HAP-1 (cell line): Measurements from ENCODE around the gene MTURN.
"Not testable (repeated sequence)": the region's sequence is repeated elsewhere in the genome, so short reads cannot be mapped to it uniquely, and the experiment has no call there.

Experiments used
- DNase-seq, 2 experiments: peaks; one replicate each; pipeline ENCODE4 v3.0.0-alpha.2; 2016 to 2020; ENCODE audit warnings: low spot score in 2 of 2
- H3K27me3 ChIP-seq: fragments of 250-450 bp; sonication (Bioruptor Pico); 2 replicates; pipeline ENCODE4 v1.5.1; 2020; ENCODE audit warnings: low read depth, mild to moderate bottlenecking, moderate library complexity
- H3K36me3 ChIP-seq: fragments of 250-450 bp; sonication (Bioruptor Pico); replicated peaks from 2 replicates; pipeline ENCODE4 v1.5.1; 2020; ENCODE audit warnings: mild to moderate bottlenecking
- H3K4me1 ChIP-seq: fragments of 250-450 bp; sonication (Bioruptor Pico); 2 replicates; pipeline ENCODE4 v1.5.1; 2020; ENCODE audit warnings: mild to moderate bottlenecking
- H3K4me3 ChIP-seq: fragments of 250-450 bp; sonication (Bioruptor Pico); 2 replicates; pipeline ENCODE4 v1.5.1; 2020; ENCODE audit warnings: mild to moderate bottlenecking, moderate library complexity
- H3K9me3 ChIP-seq: fragments of 250-450 bp; sonication (Bioruptor Pico); 2 replicates; pipeline ENCODE4 v1.5.1; 2020; ENCODE audit warnings: mild to moderate bottlenecking, moderate library complexity
- in situ Hi-C: fragments of 300-500 bp; cut with MboI; formaldehyde crosslinking; loops from 3 replicates; pipeline ENCODE4 v1.14.3; 2020; ENCODE audit warnings: low sequenced_read_pairs, inconsistent platforms, mixed read lengths

The MTURN gene

DNA sequence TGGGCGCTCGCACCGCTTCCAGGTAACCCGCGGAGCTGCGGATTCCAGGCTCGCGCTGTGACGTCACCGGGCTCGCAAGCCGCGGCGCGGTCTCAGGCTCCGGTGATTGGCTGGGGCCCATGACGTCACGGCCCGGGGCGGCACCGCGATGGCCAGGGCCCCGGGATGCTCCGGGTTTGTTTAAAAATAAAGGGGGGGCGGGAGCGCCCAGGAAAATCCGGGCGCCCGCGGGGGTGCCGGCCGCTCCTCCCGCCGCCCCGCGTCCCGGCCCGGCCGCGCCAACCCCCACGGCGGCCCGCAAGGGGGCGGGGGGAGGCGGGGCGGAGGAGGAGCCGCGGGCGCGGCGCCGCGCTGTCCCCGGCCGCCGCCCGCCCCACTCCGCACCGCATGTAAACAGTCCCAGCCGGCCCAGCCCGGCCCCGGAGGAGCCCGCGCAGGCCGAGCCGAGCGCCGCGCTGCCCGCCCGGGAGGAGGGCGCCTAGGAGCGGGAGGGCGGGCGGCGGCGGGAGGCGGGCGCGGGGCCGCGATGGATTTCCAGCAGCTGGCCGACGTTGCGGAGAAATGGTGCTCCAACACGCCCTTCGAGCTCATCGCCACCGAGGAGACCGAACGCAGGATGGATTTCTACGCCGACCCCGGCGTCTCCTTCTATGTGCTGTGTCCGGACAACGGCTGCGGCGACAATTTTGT is at the start of gene MTURN:
Gene MTURN, plus strand, starts transcription at position 376 of the 690 bp plus-strand sequence. Its CDS starts 151 bp downstream, at position 527.
- no peaks in the 10 kb centered on the region for H3K36me3 ChIP-seq
- H3K27me3 ChIP-seq: no peaks in the 10 kb centered on the region
- in situ Hi-C loops: no loop called here
- no peaks in the 10 kb centered on the region for H3K9me3 ChIP-seq
- peaks cover 10% of the 10 kb centered on the region; the same call in 1 of the 2 replicates for H3K4me1 ChIP-seq
- DNase-seq: peak; percentile 75 to 88
- H3K4me3 ChIP-seq: peak within 1 kb of the TSS; percentile 72

GRCh38 chr7:30086529-30086928 is 48.3 kb upstream of the MTURN start:
- in situ Hi-C loops: no loop called here

GRCh38 chr7:30087371-30087770 is 47.4 kb upstream of the MTURN start:
- Histone ChIP-seq H3K4me3 (no peak overlapping the region), H3K27me3 (no peaks in the 10 kb centered on the region), H3K4me1 (no peaks in the 10 kb centered on the region), H3K36me3 (no peaks in the 10 kb centered on the region; the same call in 1 of the 2 replicates), H3K9me3 (no peaks in the 10 kb centered on the region)
- DNase-seq: no peak
- in situ Hi-C loops: no loop called here

More at GRCh38 chr7:30086529-30086928, 48.3 kb upstream of the MTURN start:
- H3K9me3 ChIP-seq: no peaks in the 10 kb centered on the region
- no peak overlapping the region for H3K4me3 ChIP-seq
- no peaks in the 10 kb centered on the region for H3K27me3 ChIP-seq
- H3K36me3 ChIP-seq: no peaks in the 10 kb centered on the region; the same call in 1 of the 2 replicates
- no peak for DNase-seq
- H3K4me1 ChIP-seq: no peaks in the 10 kb centered on the region

DNA sequence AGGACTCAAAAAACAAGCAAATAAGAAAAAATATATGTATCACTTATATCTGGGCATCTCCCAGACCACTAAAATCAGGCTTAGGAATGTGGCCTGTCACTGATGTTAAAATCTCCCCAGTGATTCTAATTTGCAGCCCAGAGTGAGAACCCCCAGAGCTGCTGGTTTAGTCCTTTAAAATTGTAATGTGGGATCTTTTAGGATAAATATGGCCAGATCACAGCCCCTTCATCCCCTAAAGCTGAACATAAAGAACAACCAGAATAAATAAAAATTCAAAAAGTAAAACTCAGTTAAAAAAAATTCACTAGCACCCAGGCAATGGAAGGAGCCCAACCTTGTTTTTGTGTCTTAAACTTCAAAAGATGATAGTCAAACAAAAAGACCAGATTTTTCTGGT is 46.4 kb upstream of the MTURN start:
- Histone ChIP-seq H3K27me3 (no peaks in the 10 kb centered on the region), H3K36me3 (no peaks in the 10 kb centered on the region; the same call in 1 of the 2 replicates), H3K4me1 (no peaks in the 10 kb centered on the region), H3K4me3 (no peak overlapping the region), H3K9me3 (no peaks in the 10 kb centered on the region)
- in situ Hi-C loops: no loop called here
- DNase-seq: no peak

GRCh38 chr7:30090111-30090510 is 44.7 kb upstream of the MTURN start:
- Histone ChIP-seq H3K27me3 (no peaks in the 10 kb centered on the region), H3K4me3 (no peak overlapping the region), H3K9me3 (no peaks in the 10 kb centered on the region), H3K4me1 (no peaks in the 10 kb centered on the region), H3K36me3 (no peaks in the 10 kb centered on the region; the same call in 1 of the 2 replicates)
- DNase-seq: no peak
- in situ Hi-C loops: no loop called here

DNA sequence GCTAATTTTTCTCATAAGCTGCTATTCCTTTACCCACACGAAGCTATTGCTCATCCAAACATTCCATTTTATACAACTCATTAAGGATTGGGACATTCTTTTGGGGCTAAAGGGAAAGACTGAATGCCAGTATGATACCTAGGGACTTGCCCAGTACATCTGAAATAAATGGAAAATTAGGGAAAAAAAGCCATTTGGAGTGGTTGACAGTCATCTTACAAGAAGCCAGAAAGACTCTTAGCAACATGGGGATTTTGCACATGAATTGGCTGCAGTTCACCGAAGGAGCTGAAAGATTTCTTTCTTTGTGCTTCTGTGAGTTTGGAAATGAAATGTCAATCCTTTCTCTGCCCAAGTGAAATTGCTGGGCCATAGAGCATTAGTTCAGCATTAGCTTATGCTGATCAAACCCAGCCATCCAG is 43.3 kb upstream of the MTURN start:
- H3K4me1 ChIP-seq: no peaks in the 10 kb centered on the region
- DNase-seq: no peak
- no peaks in the 10 kb centered on the region for H3K36me3 ChIP-seq
- H3K4me3 ChIP-seq: no peak overlapping the region
- in situ Hi-C loops: no loop called here
- no peaks in the 10 kb centered on the region for H3K27me3 ChIP-seq
- H3K9me3 ChIP-seq: no peaks in the 10 kb centered on the region

DNA sequence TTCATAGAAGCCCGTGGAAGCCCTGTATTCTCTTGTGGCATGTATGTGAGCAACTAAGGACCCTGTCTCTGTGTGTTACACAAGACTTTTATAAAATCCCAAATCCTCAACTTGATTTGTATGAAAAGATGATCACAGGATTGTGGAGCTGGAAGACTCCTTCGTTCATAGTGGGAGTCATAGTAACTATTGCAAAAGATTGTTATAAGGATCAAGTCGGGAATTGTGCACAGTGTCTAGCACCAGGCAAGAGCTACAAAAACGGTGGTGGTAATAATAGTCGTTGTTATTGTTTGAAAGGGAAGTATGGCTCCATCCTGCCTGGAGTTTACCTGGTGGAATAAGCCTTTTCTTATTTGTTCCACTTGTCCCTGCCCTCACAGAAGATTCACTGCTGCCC is 42.8 kb upstream of the MTURN start:
- no peaks in the 10 kb centered on the region for H3K4me1 ChIP-seq
- no peak overlapping the region for H3K4me3 ChIP-seq
- no peak for DNase-seq
- no peaks in the 10 kb centered on the region for H3K27me3 ChIP-seq
- no peaks in the 10 kb centered on the region for H3K36me3 ChIP-seq
- no peaks in the 10 kb centered on the region for H3K9me3 ChIP-seq
- in situ Hi-C loops: no loop called here

DNA sequence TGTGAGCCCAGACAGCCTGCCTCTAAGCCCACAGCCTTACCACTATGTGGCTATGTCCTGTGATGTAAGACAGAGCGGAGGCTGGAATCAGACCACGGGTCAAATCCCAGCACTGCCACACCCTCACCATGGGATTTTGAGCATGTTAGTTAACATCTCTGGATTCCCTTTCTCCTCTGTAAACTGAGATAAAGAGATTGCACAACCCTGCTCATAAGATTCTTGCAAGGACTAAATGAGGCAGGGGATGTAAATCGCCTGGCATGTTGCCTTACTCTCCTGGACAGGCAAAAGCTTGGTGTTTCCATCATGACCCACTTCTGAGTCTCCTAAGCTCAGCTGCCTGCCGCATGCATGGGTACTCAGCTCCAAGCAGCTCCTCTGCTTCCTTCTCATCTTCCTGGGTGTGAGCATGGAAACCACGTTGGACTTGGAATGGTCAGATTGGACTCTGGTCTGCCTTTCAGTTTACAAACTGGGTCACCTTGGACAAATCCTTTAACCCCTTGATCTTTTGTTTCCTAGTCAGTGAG is 41.3 kb upstream of the MTURN start:
- Histone ChIP-seq H3K27me3 (no peaks in the 10 kb centered on the region), H3K9me3 (no peaks in the 10 kb centered on the region), H3K36me3 (no peaks in the 10 kb centered on the region), H3K4me3 (no peak overlapping the region), H3K4me1 (no peaks in the 10 kb centered on the region)
- no peak for DNase-seq
- in situ Hi-C loops: no loop called here

DNA sequence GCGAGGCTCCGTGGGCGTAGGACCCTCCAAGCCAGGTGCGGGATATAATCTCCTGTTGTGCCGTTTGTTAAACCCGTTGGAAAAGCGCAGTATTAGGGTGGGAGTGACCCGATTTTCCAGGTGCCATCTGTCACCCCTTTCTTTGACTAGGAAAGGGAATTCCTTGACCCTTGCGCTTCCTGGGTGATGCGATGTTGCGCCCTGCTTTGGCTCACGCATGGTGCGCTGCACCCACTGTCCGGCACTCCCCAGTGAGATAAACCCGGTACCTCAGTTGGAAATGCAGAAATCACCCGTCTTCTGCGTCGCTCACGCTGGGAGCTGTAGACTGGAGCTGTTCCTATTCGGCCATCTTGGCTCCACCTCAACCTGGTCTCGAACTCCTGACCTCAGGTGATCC is 36.2 kb upstream of the MTURN start:
- H3K4me1 ChIP-seq, H3K36me3 ChIP-seq, H3K4me3 ChIP-seq, H3K27me3 ChIP-seq, H3K9me3 ChIP-seq, in situ Hi-C loops, DNase-seq: not testable (repeated sequence)

- H3K27me3 ChIP-seq: no peaks in the 10 kb centered on the region
- no peaks in the 10 kb centered on the region for H3K4me1 ChIP-seq
- no peak for DNase-seq
- H3K9me3 ChIP-seq: no peaks in the 10 kb centered on the region
- H3K36me3 ChIP-seq: no peaks in the 10 kb centered on the region
- in situ Hi-C loops: no loop called here
- H3K4me3 ChIP-seq: no peak overlapping the region
These were observed 32.5 kb upstream of the MTURN start for GRCh38 chr7:30102281-30102680.

DNA sequence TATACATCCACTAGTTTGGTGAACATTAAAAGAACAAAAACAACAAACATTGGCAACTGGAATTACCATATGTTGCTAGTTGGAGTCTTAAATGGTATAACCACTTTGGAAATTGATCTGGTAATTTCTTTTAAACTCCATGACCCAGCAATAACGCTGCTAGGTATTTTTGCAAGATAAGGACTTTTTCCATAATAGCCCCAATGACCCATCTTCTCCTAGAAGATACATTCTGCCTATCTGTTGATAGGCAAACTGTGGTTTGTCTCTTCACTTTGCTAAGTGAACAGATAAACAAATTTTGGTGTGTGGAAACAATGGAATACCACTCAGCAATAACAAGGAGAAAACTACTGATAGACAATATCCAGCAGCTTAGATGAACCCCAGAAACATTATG is 30.6 kb upstream of the MTURN start:
- DNase-seq: no peak
- Histone ChIP-seq H3K9me3 (no peaks in the 10 kb centered on the region), H3K4me3 (no peak overlapping the region), H3K4me1 (no peaks in the 10 kb centered on the region), H3K36me3 (no peaks in the 10 kb centered on the region), H3K27me3 (no peaks in the 10 kb centered on the region)
- in situ Hi-C loops: no loop called here

DNA sequence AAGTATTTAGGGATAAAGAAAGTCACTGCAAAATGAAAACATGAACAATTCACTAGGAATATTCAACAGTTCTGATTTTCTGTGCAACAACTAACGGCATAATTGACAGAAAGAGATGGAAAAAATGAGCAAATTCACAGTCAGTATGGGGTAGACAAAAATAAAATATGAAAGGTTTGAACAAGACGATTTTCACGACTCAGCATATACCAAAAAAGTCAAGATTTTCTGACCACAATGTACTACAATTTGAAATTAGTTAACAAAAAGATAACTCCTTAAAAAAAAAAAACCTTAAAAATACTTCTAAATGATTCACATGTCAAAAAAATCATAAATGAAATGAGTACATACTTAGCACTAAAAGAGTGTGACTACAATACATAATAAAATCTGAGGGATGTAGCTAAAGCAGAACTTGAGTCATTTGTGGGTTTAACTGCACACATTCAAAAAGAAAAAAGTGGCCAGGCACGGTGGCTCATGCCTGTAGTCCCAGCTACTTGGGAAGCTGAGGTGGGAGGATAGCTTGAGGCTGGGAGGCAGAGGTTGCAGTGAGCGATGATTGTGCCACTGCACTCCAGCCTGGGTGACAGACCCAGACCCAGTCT is 22.6 kb upstream of the MTURN start:
- in situ Hi-C loops: no loop called here
- H3K9me3 ChIP-seq: 0 out of 2 replicates have a peak, but pooled peaks cover 7% of the 10 kb centered on the region
- no peaks in the 10 kb centered on the region for H3K36me3 ChIP-seq
- H3K4me3 ChIP-seq: no peak overlapping the region
- DNase-seq: no peak
- H3K4me1 ChIP-seq: no peaks in the 10 kb centered on the region
- H3K27me3 ChIP-seq: no peaks in the 10 kb centered on the region

DNA sequence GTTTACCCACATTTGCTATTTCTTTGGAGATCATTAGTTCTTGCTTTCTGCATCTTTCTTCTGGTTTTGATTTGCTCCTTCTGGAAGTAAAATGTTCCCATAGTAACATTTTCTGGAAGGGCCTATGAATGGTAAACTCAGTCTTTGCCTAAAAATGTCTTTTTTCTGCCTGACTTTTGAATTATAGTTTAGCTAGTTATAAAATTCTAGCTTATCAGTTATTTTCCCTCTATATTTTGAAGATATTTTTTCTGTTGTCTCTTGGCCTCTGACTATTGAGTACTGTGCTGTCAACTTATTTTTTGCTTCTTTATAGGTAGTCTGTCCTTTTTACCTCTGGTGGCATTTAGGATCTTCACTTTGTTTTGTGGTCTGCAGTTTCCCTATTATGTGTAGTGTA is 21.6 kb upstream of the MTURN start:
- in situ Hi-C loops: no loop called here
- Histone ChIP-seq H3K4me3 (no peak overlapping the region), H3K27me3 (no peaks in the 10 kb centered on the region)

DNA sequence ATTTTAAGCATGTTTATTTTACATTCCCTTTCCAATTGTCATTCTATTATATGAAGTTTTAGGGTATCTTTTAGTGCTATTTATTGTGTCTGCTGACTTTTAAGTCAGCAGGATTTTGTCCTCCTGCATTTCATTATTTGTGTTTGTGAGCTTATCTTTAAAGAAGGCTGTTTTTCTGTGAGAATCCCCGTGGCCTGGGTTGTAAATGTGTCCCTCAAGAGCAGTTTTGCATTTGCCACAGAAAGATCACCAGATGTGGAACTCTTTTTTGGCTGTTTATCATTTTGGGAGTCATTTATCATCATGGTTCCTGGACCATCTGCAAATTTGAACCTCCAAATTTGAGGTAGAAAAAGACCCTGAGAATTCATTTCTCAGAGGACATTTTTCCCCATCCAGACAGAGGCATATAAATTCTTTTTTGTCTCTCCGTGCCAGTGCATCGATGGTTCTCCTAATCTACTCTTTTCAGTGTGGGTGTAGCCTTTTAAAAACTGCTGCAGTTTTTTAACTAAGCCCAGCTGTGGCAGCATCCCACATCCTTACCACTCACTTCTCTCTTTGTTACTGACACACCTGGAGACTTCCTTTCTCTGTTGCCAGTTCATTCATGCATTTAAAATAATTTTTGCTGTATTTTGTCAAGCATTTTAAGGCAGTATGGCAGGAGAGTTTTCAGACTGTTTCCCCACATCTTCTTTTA is 20.1 kb upstream of the MTURN start:
- no peaks in the 10 kb centered on the region for H3K4me1 ChIP-seq
- DNase-seq: no peak
- no peaks in the 10 kb centered on the region for H3K36me3 ChIP-seq
- no peak overlapping the region for H3K4me3 ChIP-seq
- in situ Hi-C loops: no loop called here
- H3K27me3 ChIP-seq: no peaks in the 10 kb centered on the region
- 0 out of 2 replicates have a peak, but pooled peaks cover 7% of the 10 kb centered on the region for H3K9me3 ChIP-seq

More for the DNA sequence above, 21.6 kb upstream of the MTURN start:
- Histone ChIP-seq H3K9me3 (0 out of 2 replicates have a peak, but pooled peaks cover 7% of the 10 kb centered on the region), H3K36me3 (no peaks in the 10 kb centered on the region), H3K4me1 (no peaks in the 10 kb centered on the region)
- DNase-seq: no peak
